Endothelial cell (in vitro differentiated cells): ENCODE data around the gene ITGA8. TPM values are rescaled to one million over a fixed set of nuclear protein-coding genes. Genes with fewer than 3 reads are reported as not detected.

Experiments
- DNase-seq: peaks from one replicate; pipeline ENCODE4 v3.0.0; 2021; ENCODE audit warnings: low spot score
- H3K27ac Mint-ChIP-seq: one replicate; pipeline ENCODE4 v1.8.0; 2021; ENCODE audit warnings: mixed read lengths, inconsistent platforms; ENCODE audit not compliant: unreplicated experiment
- H3K27me3 Mint-ChIP-seq: one replicate; pipeline ENCODE4 v1.8.0; 2021; ENCODE audit warnings: mild to moderate bottlenecking, moderate library complexity, mixed read lengths, inconsistent platforms; ENCODE audit not compliant: unreplicated experiment
- H3K36me3 Mint-ChIP-seq: one replicate; pipeline ENCODE4 v1.8.0; 2021; ENCODE audit warnings: mild to moderate bottlenecking, low read depth, mixed read lengths, inconsistent platforms; ENCODE audit not compliant: unreplicated experiment
- H3K4me1 Mint-ChIP-seq: one replicate; pipeline ENCODE4 v1.8.0; 2021; ENCODE audit warnings: mild to moderate bottlenecking, mixed read lengths, inconsistent platforms; ENCODE audit not compliant: unreplicated experiment
- H3K4me3 Mint-ChIP-seq: one replicate; pipeline ENCODE4 v1.8.0; 2021; ENCODE audit warnings: mild to moderate bottlenecking, mixed read lengths, inconsistent platforms; ENCODE audit not compliant: unreplicated experiment
- H3K9me3 Mint-ChIP-seq: one replicate; pipeline ENCODE4 v1.8.0; 2021; ENCODE audit warnings: mixed read lengths, inconsistent platforms; ENCODE audit not compliant: unreplicated experiment
- CTCF ChIP-seq: fragments of 200-600 bp; sonication (generic); IDR thresholded peaks from one replicate; pipeline ENCODE4 v1.5.0; 2021; ENCODE audit warnings: antibody characterized with exemption; ENCODE audit not compliant: unreplicated experiment
- total RNA-seq: library from RNA; stranded (reverse); fragmentation: NEBNext Ultra II Directional; extraction: Animal tissue kit (Norgen Biotek cat#: 25700); gene quantifications from one replicate; pipeline ENCODE4 v1.2.1, GENCODE V29; 2021; ENCODE audit not compliant: unreplicated experiment

The ITGA8 gene
- total RNA-seq, 1 donor from 2014 or later = 0.51 TPM

GRCh38 chr10:15491856-15492642 is 227.7 kb downstream of the ITGA8 start:
- Mint-ChIP-seq H3K9me3 (no peaks in the 10 kb centered on the region), H3K4me1 (no peaks in the 10 kb centered on the region), H3K4me3 (no peak overlapping the region), H3K36me3 (no peaks in the 10 kb centered on the region), H3K27me3 (peaks cover 3% of the 10 kb centered on the region), H3K27ac (no peak overlapping the region)
- no peak for DNase-seq
- TF ChIP-seq CTCF = peak; percentile 30

GRCh38 chr10:15489431-15489830 is 230.3 kb downstream of the ITGA8 start:
- Mint-ChIP-seq H3K27me3 (peaks cover 5% of the 10 kb centered on the region), H3K27ac (no peak overlapping the region), H3K4me3 (no peak overlapping the region), H3K36me3 (no peaks in the 10 kb centered on the region), H3K4me1 (peaks cover 11% of the 10 kb centered on the region), H3K9me3 (no peaks in the 10 kb centered on the region)
- no peak for DNase-seq
- no peak for TF ChIP-seq CTCF

GRCh38 chr10:15487376-15487775 is 232.3 kb downstream of the ITGA8 start:
- H3K27ac Mint-ChIP-seq = no peak overlapping the region
- no peaks in the 10 kb centered on the region for H3K36me3 Mint-ChIP-seq
- no peak for TF ChIP-seq CTCF
- H3K9me3 Mint-ChIP-seq = no peaks in the 10 kb centered on the region
- no peak for DNase-seq
- H3K27me3 Mint-ChIP-seq = peaks cover 5% of the 10 kb centered on the region
- peaks cover 11% of the 10 kb centered on the region for H3K4me1 Mint-ChIP-seq
- H3K4me3 Mint-ChIP-seq = no peak overlapping the region

- no peak overlapping the region for H3K4me3 Mint-ChIP-seq
- H3K4me1 Mint-ChIP-seq = peaks cover 11% of the 10 kb centered on the region
- no peak for DNase-seq
- H3K27ac Mint-ChIP-seq = no peak overlapping the region
- no peak for TF ChIP-seq CTCF
- H3K36me3 Mint-ChIP-seq = no peaks in the 10 kb centered on the region
- no peaks in the 10 kb centered on the region for H3K9me3 Mint-ChIP-seq
- peaks cover 5% of the 10 kb centered on the region for H3K27me3 Mint-ChIP-seq
Measured at GRCh38 chr10:15486404-15486803, 233.3 kb downstream of the ITGA8 start.

GRCh38 chr10:15485684-15486316 is 233.9 kb downstream of the ITGA8 start:
- DNase-seq = no peak
- Mint-ChIP-seq H3K27me3 (peaks cover 5% of the 10 kb centered on the region), H3K27ac (no peak overlapping the region), H3K4me1 (peaks cover 11% of the 10 kb centered on the region), H3K36me3 (no peaks in the 10 kb centered on the region), H3K9me3 (no peaks in the 10 kb centered on the region), H3K4me3 (no peak overlapping the region)
- TF ChIP-seq CTCF = no peak
